Right lobe of liver (tissue), 4 donors: ENCODE data around the gene CCDC137.

Experiments
- POLR2A ChIP-seq: fragments of 450-650 bp; IDR thresholded peaks from one replicate; pipeline ENCODE4 v1.6.1; 2017; ENCODE audit warnings: antibody characterized with exemption, mild to moderate bottlenecking
- TF ChIP-seq, protein P1 (sequence below), 4 donors: fragments of 200-600 bp in 3 of 4; fragments of 450-650 bp in 1 of 4; IDR thresholded peaks; one replicate each; pipeline versions ENCODE4 v1.5.1 to v1.8.0; 2016 to 2022; ENCODE audit warnings: antibody characterized with exemption in 4 of 4, mild to moderate bottlenecking in 2 of 4
- donor health status: DM: no; HTN: no; CAD: no.
- donor health status: DM: no; HTN: no; CAD: no.
- donor health status: DM: no; HTN: yes; CAD: no.

DNA sequence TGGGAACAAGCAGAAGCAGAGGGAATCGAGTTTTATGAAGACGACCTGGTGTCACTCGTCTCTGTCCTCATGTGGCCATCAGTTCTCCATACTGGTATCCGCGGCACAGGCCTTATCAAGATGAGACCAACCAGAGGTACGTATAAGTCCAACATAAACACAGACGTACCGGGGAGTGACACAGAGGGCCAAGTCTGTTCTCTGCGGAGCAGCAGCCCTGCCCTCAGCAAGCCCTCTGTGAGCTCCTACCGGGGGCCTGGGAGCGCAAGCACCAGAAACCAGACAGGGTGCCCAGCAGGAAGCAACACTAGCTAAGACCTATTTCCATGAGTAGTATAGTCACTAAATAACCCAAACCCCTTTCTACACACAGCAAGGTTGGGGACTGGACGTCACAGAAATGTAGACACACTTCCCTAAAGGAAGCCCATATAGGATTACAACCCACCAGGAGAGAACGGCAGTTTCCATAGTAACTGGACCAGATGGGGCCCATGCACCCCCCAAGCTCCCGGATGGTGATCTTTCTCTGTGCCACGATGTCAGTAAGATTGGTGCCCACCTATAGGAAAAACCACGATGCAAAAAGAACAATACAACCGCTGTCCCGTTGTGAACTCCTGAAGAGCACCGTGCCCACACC lies 16.1 kb downstream of the CCDC137 start:
- TF ChIP-seq, protein P1, sequence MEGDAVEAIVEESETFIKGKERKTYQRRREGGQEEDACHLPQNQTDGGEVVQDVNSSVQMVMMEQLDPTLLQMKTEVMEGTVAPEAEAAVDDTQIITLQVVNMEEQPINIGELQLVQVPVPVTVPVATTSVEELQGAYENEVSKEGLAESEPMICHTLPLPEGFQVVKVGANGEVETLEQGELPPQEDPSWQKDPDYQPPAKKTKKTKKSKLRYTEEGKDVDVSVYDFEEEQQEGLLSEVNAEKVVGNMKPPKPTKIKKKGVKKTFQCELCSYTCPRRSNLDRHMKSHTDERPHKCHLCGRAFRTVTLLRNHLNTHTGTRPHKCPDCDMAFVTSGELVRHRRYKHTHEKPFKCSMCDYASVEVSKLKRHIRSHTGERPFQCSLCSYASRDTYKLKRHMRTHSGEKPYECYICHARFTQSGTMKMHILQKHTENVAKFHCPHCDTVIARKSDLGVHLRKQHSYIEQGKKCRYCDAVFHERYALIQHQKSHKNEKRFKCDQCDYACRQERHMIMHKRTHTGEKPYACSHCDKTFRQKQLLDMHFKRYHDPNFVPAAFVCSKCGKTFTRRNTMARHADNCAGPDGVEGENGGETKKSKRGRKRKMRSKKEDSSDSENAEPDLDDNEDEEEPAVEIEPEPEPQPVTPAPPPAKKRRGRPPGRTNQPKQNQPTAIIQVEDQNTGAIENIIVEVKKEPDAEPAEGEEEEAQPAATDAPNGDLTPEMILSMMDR (IDR thresholded peaks at IDR 0.05) = no peak
- no peak for TF ChIP-seq POLR2A
